HEK293 (cell line): ENCODE results near the gene RAC3.

Experiments
- CTCF ChIA-PET: fragments of 350-600 bp; formaldehyde crosslinking; extraction: SDS; loops from one replicate; lab custom pipeline; 2021; ENCODE audit warnings: antibody characterized with exemption; lab: Yijun Ruan, JAX
- POLR2A ChIA-PET: fragments of 300-600 bp; formaldehyde crosslinking; extraction: SDS; loops from one replicate; lab custom pipeline; 2020; ENCODE audit warnings: antibody characterized with exemption, inconsistent platforms; lab: Yijun Ruan, JAX
- H3K27ac ChIP-seq: fragments of 200-500 bp; sonication (Bioruptor generic); 2 replicates; pipeline ENCODE4 v1.5.1; 2014; ENCODE audit warnings: low read depth, low read length, control low read depth, inconsistent platforms; ENCODE audit errors: extremely low read depth
- H3K36me3 ChIP-seq, 2 experiments: fragments of 200-500 bp in 1 of 2; sonication (Bioruptor generic) in 1 of 2; 1 replicate in 1 of 2; 2 replicates in 1 of 2; pipeline ENCODE4 v1.5.1; 2014 to 2017; ENCODE audit warnings: inconsistent platforms in 2 of 2, low read length in 2 of 2; ENCODE audit not compliant: control insufficient read depth in 2 of 2, insufficient read depth in 1 of 2
- H3K4me1 ChIP-seq: fragments of 200-500 bp; sonication (Bioruptor generic); 2 replicates; pipeline ENCODE4 v1.5.1; 2014; ENCODE audit warnings: mild to moderate bottlenecking, low read length, inconsistent platforms; ENCODE audit not compliant: control insufficient read depth, insufficient read depth
- H3K4me3 ChIP-seq: 2 replicates; pipeline ENCODE4 v1.5.1; 2011; ENCODE audit warnings: low read depth, mild to moderate bottlenecking, control low read depth, low read length, moderate library complexity
- H3K9me3 ChIP-seq: fragments of 200-500 bp; sonication (Bioruptor generic); 2 replicates; pipeline ENCODE4 v1.5.1; 2014; ENCODE audit warnings: low read depth, low read length, inconsistent platforms; ENCODE audit not compliant: control insufficient read depth, insufficient read depth
- KLF1 ChIP-seq: fragments of 450-650 bp; formaldehyde crosslinking; IDR thresholded peaks from 2 replicates; pipeline ENCODE4 v1.5.1; 2016; ENCODE audit warnings: missing biosample characterization, missing genetic modification characterization
- ZBTB21 ChIP-seq: fragments of 450-650 bp; formaldehyde crosslinking; IDR thresholded peaks from 2 replicates; pipeline ENCODE4 v1.5.1; 2017; ENCODE audit warnings: missing biosample characterization, missing genetic modification characterization
- ZNF157 ChIP-seq: fragments of 450-650 bp; formaldehyde crosslinking; IDR thresholded peaks from 2 replicates; pipeline ENCODE4 v1.5.1; 2016; ENCODE audit warnings: missing biosample characterization, missing genetic modification characterization
- ZNF394 ChIP-seq: fragments of 450-650 bp; formaldehyde crosslinking; IDR thresholded peaks from 2 replicates; pipeline ENCODE4 v1.5.1; 2016; ENCODE audit warnings: missing biosample characterization, missing genetic modification characterization, mild to moderate bottlenecking, moderate library complexity, borderline replicate concordance
- ZNF48 ChIP-seq: fragments of 450-650 bp; formaldehyde crosslinking; IDR thresholded peaks from 2 replicates; pipeline ENCODE4 v1.5.1; 2016; ENCODE audit warnings: missing biosample characterization, missing genetic modification characterization
- ZNF555 ChIP-seq: fragments of 450-650 bp; formaldehyde crosslinking; conservative IDR thresholded peaks from 2 replicates; pipeline ENCODE4 v1.5.1; 2017; ENCODE audit warnings: missing biosample characterization, mild to moderate bottlenecking, missing genetic modification characterization, inconsistent platforms
- ZNF664 ChIP-seq: fragments of 450-650 bp; formaldehyde crosslinking; IDR thresholded peaks from 2 replicates; pipeline ENCODE4 v1.5.1; 2016; ENCODE audit warnings: missing biosample characterization, missing genetic modification characterization
- ZNF677 ChIP-seq: fragments of 450-650 bp; IDR thresholded peaks from 2 replicates; pipeline ENCODE4 v1.5.0; 2018; ENCODE audit warnings: missing biosample characterization, mild to moderate bottlenecking, missing genetic modification characterization, moderate library complexity
- TF ChIP-seq, protein P1 (sequence below): fragments of 450-650 bp; formaldehyde crosslinking; IDR thresholded peaks from 2 replicates; pipeline ENCODE4 v1.5.1; 2016; ENCODE audit warnings: missing biosample characterization, missing genetic modification characterization
- TF ChIP-seq, protein P2 (sequence below): fragments of 450-650 bp; formaldehyde crosslinking; IDR thresholded peaks from 2 replicates; pipeline ENCODE4 v1.5.1; 2017; ENCODE audit warnings: missing biosample characterization, mild to moderate bottlenecking, missing genetic modification characterization, moderate library complexity
- TF ChIP-seq, protein P3 (sequence below): fragments of 450-650 bp; formaldehyde crosslinking; IDR thresholded peaks from 2 replicates; pipeline ENCODE4 v1.5.1; 2016; ENCODE audit warnings: missing biosample characterization, missing genetic modification characterization, borderline replicate concordance
- TF ChIP-seq, protein P4 (sequence below): fragments of 450-650 bp; IDR thresholded peaks from 2 replicates; pipeline ENCODE4 v1.5.1; 2018; ENCODE audit warnings: missing biosample characterization, missing genetic modification characterization
- TF ChIP-seq, protein P5 (sequence below): fragments of 450-650 bp; formaldehyde crosslinking; IDR thresholded peaks from 2 replicates; pipeline ENCODE4 v1.5.1; 2016; ENCODE audit warnings: missing biosample characterization, missing genetic modification characterization

RAC3 gene

DNA sequence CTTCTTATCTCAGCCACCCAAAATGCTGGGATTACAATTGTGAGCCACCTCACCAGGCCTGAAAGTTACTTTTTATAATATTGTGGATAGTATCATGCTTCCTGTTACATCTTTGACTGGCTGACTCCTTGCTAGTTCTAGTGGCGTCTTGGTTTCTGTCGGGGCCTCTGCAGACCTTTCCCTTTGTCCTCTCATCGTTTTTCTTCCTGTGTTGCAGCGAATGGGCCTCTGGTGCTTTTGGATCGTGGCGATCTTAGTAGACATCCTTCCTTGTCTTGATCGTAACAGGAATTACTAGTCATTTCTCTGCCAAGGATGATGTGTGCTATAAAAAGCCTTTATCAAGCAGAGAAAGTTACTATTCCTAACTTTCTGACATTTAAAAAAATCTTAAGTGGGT lies 33.3 kb upstream of the RAC3 start (continued):
- TF ChIP-seq, protein P1, sequence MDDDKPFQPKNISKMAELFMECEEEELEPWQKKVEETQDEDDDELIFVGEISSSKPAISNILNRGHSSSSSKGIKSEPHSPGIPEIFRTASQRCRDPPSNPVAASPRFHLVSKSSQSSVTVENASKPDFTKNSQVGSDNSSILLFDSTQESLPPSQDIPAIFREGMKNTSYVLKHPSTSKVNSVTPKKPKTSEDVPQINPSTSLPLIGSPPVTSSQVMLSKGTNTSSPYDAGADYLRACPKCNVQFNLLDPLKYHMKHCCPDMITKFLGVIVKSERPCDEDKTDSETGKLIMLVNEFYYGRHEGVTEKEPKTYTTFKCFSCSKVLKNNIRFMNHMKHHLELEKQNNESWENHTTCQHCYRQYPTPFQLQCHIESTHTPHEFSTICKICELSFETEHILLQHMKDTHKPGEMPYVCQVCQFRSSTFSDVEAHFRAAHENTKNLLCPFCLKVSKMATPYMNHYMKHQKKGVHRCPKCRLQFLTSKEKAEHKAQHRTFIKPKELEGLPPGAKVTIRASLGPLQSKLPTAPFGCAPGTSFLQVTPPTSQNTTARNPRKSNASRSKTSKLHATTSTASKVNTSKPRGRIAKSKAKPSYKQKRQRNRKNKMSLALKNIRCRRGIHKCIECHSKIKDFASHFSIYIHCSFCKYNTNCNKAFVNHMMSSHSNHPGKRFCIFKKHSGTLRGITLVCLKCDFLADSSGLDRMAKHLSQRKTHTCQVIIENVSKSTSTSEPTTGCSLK (tag by site-specific recombination), result no peak

DNA sequence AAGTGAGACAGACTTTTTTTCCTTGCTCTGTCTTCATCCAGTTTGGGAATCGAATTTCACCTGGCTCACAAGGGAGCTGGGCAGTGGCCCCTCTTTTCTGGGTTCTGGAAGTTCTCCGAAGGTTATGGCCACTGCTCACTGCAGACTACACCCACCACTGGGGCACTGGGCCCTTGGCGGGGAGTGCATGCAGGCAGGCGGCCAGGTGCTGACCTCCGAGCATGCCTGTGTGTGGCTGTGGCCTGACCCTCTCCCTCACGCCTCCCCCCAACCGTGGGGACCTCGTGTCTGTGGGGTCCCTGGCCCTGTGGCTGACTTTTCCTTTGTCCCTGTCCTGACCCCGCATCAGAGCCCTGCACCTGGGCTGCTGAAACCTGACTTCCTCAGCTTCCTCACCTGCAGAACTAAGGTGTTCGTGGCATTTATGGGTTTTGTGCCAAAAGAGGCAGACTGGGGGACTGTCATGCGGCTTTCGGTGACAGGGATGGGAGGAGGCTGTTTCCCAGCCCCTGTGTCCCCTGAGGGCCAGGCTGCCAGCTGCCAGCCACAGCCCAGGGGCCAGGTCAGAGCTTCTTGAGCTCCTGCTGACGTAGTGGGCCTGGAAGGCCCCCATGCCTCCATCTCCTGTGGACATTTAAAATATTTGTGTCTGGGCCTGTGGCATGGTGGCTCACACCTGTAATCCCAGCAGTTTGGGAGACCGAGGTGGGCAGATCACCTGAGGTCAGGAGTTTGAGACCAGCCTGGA lies 32.6 kb upstream of the RAC3 start:
- ChIA-PET CTCF (interaction anchor here (0.6 kb wide), 1 partner anchor 39 kb away, joined by 3 read pairs; no protein-coding TSS in a partner anchor), POLR2A (interaction anchor here (0.7 kb wide), 1 partner anchor 190 kb away, joined by 5 read pairs; no protein-coding TSS in a partner anchor)
- Histone ChIP-seq H3K9me3 (no peaks in the 10 kb centered on the region), H3K4me1 (peaks cover 6% of the 10 kb centered on the region; the same call in 1 of the 2 replicates), H3K36me3 (peaks cover 0 to 6% of the 10 kb centered on the region in 2 experiments; a peak in 1 of 3 replicates), H3K4me3 (no peak overlapping the region), H3K27ac (no peak overlapping the region)
- TF ChIP-seq ZNF677 (tag by site-specific recombination), result peak; percentile 91
- TF ChIP-seq, protein P2, sequence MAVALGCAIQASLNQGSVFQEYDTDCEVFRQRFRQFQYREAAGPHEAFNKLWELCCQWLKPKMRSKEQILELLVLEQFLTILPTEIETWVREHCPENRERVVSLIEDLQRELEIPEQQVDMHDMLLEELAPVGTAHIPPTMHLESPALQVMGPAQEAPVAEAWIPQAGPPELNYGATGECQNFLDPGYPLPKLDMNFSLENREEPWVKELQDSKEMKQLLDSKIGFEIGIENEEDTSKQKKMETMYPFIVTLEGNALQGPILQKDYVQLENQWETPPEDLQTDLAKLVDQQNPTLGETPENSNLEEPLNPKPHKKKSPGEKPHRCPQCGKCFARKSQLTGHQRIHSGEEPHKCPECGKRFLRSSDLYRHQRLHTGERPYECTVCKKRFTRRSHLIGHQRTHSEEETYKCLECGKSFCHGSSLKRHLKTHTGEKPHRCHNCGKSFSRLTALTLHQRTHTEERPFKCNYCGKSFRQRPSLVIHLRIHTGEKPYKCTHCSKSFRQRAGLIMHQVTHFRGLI, result no peak
- TF ChIP-seq, protein P3, sequence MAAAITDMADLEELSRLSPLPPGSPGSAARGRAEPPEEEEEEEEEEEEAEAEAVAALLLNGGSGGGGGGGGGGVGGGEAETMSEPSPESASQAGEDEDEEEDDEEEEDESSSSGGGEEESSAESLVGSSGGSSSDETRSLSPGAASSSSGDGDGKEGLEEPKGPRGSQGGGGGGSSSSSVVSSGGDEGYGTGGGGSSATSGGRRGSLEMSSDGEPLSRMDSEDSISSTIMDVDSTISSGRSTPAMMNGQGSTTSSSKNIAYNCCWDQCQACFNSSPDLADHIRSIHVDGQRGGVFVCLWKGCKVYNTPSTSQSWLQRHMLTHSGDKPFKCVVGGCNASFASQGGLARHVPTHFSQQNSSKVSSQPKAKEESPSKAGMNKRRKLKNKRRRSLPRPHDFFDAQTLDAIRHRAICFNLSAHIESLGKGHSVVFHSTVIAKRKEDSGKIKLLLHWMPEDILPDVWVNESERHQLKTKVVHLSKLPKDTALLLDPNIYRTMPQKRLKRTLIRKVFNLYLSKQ (tag by site-specific recombination), result no peak

DNA sequence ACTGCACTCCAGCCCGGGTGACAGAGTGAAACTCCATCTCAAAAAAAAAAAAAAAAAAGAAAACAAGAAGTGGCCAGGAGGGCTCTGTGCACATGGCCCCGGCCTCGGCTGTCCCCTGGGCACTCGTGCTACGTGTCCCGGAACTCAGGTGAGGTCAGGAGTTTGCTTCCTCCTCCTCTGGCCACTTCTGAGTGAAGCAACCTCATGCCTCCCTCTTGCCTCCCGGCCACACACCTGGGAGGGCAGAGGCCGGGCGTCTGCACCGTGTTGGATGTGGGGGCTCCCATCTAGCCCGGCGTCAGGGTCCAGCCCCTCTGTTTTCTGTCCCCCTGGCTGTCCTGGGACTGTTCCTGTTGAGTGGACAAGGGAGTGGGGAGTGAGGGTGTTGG lies 31.9 kb upstream of the RAC3 start:
- H3K27ac ChIP-seq, result no peak overlapping the region
- CTCF ChIA-PET, result interaction anchor here (0.5 kb wide), 1 partner anchor 23 kb away, joined by 3 read pairs; the partner anchor contains the start of gene CENPX
- H3K4me3 ChIP-seq, result no peak overlapping the region
- H3K9me3 ChIP-seq, result no peaks in the 10 kb centered on the region
- TF ChIP-seq ZNF48 (tag by site-specific recombination), result no peak
- no peak for TF ChIP-seq ZNF555 (tag by site-specific recombination)
- TF ChIP-seq ZBTB21 (tag by site-specific recombination), result no peak
- TF ChIP-seq ZNF394 (tag by site-specific recombination), result no peak
- no peak for TF ChIP-seq ZNF664 (tag by site-specific recombination)
- POLR2A ChIA-PET, result interaction anchor here (0.7 kb wide), 1 partner anchor 189 kb away, joined by 5 read pairs; no protein-coding TSS in a partner anchor
- H3K36me3 ChIP-seq, result peaks cover 0 to 6% of the 10 kb centered on the region in 2 experiments; a peak in 1 of 3 replicates
- H3K4me1 ChIP-seq, result peaks cover 6% of the 10 kb centered on the region; the same call in 1 of the 2 replicates

DNA sequence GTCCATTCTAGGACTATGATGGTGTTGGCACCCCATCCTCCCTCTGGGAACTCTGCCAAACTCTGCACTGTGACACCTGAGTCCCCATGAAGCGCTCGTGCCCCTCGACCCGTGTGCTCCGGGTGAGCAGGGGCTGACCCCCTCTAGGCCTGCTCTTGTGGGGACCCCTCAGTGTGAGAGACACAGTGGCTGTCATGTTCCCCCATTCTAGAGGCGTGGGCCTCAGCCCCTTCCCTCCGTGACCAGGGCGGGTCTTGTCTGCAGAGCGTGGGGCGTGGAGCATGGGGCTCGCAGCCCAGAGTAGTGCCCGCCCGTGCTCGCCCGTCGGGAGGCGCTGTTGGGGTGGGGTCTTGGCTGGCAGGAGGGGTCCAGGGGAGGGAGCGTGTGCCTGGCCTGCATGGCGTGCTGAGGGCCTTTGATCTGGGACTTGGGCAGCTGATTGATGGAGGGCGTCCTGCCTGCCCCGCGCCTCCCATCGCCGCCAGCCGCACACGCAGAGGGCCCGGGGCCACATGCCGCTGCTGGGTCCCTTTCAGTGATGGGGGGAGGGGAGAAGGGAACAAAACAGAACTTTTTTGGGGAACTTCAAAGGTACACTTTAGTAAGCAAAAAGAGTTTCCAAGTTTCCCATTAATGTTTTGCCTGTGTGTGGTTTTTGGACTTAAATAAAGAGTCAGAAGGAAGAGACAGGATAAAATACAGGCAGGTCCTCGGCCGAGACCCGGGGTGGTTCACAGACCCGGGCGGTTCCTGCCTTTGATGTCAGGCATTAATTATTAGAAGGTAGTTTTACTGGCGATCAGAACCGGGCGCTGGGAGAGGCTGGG lies 31.3 kb upstream of the RAC3 start:
- Histone ChIP-seq H3K4me3 (no peak overlapping the region), H3K9me3 (no peaks in the 10 kb centered on the region), H3K36me3 (peaks cover 0 to 6% of the 10 kb centered on the region in 2 experiments; a peak in 1 of 3 replicates), H3K4me1 (peaks cover 6% of the 10 kb centered on the region; the same call in 1 of the 2 replicates), H3K27ac (no peak overlapping the region)
- ChIA-PET POLR2A (no interaction called here), CTCF (interaction anchor here (0.5 kb wide), 1 partner anchor 22 kb away, joined by 3 read pairs; the partner anchor contains the start of gene CENPX)
- TF ChIP-seq ZNF157 (tag by site-specific recombination) (no peak), KLF1 (peak; percentile 92)
- TF ChIP-seq, protein P4, sequence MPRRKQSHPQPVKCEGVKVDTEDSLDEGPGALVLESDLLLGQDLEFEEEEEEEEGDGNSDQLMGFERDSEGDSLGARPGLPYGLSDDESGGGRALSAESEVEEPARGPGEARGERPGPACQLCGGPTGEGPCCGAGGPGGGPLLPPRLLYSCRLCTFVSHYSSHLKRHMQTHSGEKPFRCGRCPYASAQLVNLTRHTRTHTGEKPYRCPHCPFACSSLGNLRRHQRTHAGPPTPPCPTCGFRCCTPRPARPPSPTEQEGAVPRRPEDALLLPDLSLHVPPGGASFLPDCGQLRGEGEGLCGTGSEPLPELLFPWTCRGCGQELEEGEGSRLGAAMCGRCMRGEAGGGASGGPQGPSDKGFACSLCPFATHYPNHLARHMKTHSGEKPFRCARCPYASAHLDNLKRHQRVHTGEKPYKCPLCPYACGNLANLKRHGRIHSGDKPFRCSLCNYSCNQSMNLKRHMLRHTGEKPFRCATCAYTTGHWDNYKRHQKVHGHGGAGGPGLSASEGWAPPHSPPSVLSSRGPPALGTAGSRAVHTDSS (tag by site-specific recombination), result no peak
- TF ChIP-seq, protein P5, sequence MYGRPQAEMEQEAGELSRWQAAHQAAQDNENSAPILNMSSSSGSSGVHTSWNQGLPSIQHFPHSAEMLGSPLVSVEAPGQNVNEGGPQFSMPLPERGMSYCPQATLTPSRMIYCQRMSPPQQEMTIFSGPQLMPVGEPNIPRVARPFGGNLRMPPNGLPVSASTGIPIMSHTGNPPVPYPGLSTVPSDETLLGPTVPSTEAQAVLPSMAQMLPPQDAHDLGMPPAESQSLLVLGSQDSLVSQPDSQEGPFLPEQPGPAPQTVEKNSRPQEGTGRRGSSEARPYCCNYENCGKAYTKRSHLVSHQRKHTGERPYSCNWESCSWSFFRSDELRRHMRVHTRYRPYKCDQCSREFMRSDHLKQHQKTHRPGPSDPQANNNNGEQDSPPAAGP (tag by site-specific recombination), result peak; percentile 42; the same call in 1 of the 2 replicates
